ENCODE data around the gene ADCYAP1R1. TPM values are rescaled to one million over a fixed set of nuclear protein-coding genes. Genes with fewer than 3 reads are reported as not detected.

Gene ADCYAP1R1
- total RNA-seq, 1 donor from 2014 or later, result not detected

- DNase-seq (ENCODE audit: low read depth in 2 of 2), result no peak
Measured at GRCh38 chr7:31105256-31105950, 53.3 kb downstream of the ADCYAP1R1 start.

- no peak for DNase-seq (ENCODE audit: low read depth in 2 of 2)
Measured at GRCh38 chr7:31106303-31107105, 54.4 kb downstream of the ADCYAP1R1 start.

DNA sequence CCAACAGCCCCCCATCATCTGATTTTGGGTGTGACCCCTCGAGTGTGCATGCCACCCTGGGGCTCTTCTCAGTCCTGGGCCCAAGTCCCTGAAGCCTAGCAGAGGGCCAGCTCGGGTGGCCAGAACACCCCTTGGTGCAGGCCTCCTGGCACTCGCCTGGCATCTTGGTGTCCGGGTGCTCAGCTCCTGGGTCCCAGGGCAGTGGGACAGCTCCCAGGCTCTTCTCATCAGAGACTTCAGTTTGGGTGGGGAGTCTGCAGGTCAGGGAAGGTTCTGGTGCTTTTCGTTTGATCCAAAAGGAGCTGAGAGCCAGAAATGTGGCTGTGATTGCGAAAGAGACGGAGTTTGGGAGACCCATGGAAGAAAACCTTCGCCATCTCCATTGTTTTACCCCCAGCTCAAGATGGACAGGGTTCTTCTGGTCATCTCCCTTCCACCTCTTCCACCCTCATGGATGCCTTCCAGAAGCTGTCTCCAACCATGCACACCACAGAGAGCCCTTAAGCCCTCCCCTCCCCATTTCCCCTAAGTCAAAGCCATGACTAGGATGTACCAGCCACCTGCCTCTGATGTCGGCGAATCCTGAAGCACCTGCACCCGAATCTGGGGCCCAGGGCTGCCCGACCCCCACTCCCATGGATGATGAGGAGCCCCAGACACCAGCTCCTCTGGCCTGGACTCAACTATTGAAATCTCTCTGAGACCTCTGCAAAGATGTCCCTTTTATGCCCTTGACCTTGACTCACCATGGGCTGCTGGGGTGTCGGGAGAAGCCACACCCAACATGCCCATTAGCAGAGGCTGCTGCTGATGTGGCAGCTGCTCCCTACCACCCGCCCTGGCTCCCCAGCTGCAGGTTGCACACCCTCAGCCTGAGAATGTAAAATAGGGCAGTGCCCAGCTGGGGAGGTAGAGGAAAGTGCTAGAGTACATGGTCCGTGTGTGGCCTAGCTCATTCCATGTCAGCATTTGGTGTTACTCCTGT lies 55.3 kb downstream of the ADCYAP1R1 start:
- no peak for DNase-seq (ENCODE audit: low read depth in 2 of 2)

DNA sequence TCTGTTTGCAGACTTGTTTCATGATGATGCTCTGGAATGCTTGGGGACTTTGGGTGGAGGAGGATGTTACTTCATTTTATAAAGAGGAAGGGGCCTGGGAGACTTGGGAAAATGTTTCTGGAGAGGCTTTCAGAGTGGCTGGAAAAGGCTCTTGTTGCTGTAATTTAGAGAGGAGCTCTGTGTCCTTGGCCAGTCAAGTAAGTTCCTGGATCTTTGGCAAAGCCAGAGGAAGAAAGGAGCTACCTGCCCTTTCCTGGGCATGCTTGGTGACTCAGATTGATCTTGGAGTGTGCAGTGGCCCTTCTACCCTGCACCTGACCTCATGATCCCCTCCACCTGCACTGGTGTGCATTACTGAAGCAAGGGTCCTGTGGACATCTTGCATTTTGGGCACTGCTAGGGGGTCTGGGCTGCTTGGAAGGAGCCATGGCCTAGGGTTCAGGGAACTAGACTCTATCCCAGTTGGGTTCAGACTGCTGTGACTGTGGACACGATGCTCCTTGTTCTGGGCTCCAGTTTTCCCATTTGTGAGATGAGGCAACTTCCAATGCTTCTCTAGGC lies 56.1 kb downstream of the ADCYAP1R1 start:
- DNase-seq (ENCODE audit: low read depth in 2 of 2), result no peak

- no peak for DNase-seq (ENCODE audit: low read depth in 2 of 2)
Measured at GRCh38 chr7:31109751-31110150, 57.6 kb downstream of the ADCYAP1R1 start.

GRCh38 chr7:31110331-31111108 lies 58.4 kb downstream of the ADCYAP1R1 start:
- no peak for DNase-seq (ENCODE audit: low read depth in 2 of 2)

DNA sequence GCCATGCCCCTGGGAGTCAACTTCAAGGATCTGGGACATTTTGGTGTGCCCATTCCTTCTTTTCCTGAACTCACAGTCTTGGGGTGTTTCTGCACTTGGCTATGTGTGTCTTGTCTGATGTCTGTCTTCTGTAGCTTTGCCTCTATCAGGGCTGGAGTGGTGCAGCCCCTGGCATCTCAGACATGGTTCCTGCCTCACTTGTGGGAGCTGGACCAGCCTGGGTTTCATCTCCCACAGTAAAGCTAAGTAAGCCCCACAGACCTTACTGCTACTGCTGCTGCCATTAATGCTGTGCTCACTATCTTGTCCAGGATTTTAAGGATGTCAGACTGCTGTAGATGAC lies 59.0 kb downstream of the ADCYAP1R1 start:
- DNase-seq (ENCODE audit: low read depth in 2 of 2), result no peak

GRCh38 chr7:31113660-31114059 lies 61.6 kb downstream of the ADCYAP1R1 start:
- no peak for DNase-seq (ENCODE audit: low read depth in 2 of 2)

DNA sequence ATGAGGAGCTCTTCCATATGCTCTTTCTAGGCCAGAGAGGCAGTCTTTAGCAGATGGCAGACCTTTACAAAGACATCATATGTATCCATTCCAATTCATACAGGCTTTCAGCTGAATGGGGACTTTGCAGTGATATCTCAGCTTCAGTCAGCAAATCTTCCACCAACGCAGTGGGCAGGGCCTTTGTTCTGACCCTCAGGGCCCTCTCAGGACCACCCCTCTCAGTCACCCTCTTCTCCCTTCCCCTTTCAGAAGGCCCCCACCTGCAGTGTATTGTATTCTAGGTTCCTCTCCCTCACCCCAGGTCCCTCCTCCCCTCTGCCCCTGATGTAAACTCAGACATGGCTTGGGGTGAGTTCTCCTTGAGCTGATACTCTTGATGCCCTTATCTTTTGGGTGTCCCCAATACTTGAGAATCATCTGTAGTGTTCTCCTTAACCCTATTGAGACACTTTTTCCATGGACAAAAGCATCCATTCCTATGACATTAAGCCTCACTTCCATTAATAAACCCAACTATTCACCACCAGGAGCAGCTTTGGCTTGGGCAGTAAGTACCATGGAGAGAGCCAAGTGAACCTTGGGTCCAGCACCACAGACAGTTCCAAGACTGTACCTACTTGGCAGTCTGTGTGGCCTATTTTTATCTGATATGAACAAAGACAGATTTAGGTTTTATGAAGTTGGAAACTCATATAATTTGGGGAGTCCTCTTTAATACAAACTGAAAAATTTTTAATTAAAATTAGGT lies 62.7 kb downstream of the ADCYAP1R1 start:
- DNase-seq (ENCODE audit: low read depth in 2 of 2), result peak; percentile 57 to 73

GRCh38 chr7:31116615-31117014 lies 64.5 kb downstream of the ADCYAP1R1 start:
- DNase-seq (ENCODE audit: low read depth in 2 of 2), result no peak

DNA sequence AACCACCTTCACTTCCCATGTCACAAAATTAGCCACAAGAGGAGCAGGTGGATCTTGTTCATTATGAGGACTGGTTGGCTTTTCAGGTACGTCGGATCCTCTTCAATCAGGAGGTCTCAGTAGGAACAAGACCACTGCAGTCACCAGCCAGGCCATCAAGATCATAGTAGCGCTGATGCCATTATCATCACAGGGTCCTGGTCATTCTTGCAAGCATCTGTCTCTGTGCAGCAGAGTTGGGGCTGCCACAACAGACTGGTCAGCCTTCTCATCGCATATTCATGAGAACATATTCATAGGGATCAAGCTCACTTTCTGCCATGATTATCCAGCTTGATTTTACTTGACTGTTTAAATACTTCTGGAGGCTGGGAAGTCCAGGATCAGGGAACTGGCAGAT lies 67.1 kb downstream of the ADCYAP1R1 start:
- no peak for DNase-seq (ENCODE audit: low read depth in 2 of 2)

GRCh38 chr7:31120800-31121513 lies 68.8 kb downstream of the ADCYAP1R1 start:
- DNase-seq (ENCODE audit: low read depth in 2 of 2), result no peak

- no peak for DNase-seq (ENCODE audit: low read depth in 2 of 2)
Measured at GRCh38 chr7:31121601-31122000, 69.5 kb downstream of the ADCYAP1R1 start.

DNA sequence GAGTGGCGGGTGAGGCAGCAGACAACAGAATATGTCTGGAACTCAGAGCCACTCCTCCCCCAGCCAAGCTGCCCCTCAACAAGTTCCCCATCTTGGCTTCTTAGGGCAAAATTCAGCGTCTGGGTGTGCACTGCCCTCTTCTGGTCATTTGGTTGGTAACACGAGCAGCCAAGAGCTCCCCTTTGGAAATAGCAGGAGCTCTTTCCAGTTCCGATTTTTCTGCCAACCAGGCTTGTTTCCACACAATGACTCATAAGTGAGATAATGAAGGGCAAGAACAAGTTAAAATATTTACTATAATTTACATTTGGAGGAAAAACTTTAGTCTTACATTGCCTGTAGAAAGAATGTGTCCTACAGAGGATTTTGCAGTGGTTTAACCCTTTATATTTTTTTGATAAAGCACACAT lies 70.5 kb downstream of the ADCYAP1R1 start:
- peak; percentile 85 to 87 for DNase-seq (ENCODE audit: low read depth in 2 of 2)

DNA sequence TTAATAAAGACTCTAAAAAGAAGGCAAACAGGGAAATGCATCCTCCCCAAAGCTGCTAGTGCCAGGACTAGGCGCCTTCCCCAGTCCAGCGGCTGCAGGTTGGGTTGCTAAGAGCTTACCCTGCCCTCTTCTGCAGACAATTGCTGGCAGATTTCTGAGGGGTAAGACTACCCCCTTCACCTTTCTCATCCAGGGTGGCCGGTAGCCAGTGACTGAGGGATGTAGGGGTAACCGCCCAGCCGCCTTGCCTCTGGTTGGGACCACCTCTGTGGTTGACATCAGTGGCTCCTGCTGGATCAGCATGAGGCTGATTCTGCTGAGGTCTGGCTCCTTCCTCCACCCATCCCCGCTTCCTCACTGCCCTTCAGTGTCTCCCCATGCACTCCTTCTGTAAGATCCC lies 71.2 kb downstream of the ADCYAP1R1 start:
- no peak for DNase-seq (ENCODE audit: low read depth in 2 of 2)

GRCh38 chr7:31123726-31124125 lies 71.6 kb downstream of the ADCYAP1R1 start:
- no peak for DNase-seq (ENCODE audit: low read depth in 2 of 2)

- no peak for DNase-seq (ENCODE audit: low read depth in 2 of 2)
Measured at GRCh38 chr7:31125171-31125570, 73.1 kb downstream of the ADCYAP1R1 start.

DNA sequence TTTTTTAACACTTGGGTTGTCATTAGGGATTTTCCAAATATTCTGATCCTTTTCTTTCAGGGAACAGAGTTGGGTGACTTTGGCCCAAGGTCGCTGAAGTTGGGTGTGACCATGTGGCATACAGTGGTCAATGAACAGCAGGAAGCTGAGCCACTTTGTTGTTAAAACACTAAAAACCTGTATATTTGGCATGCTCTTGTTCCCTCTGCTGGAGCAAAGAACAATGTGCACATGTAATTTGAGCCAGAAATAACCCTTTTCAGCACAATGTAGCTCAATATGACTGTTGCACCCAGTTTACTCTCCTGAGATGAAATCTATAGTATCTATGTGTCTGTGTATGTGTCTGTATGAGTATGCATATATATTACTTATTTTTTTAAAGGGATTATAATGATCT lies 74.9 kb downstream of the ADCYAP1R1 start:
- DNase-seq (ENCODE audit: low read depth in 2 of 2), result peak; percentile 28

DNA sequence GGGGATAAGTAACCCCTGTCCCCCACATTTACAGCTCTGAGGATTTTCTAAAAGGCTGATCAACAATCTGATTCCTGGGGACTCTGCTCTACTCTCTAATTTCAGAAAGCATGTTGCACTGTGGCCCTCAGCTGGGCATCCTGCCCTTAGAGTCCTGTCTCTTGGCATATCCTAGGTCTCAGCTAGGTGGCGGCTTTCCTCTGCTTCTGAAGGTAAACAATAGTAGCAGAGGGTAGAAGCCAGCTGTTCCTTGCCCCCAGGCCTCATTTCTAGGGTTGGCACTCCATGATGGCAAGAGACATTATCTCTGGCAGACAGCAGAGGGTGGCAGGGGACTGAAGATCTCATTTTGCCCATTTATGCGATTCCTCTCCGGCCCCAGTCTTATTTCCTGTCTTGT lies 77.0 kb downstream of the ADCYAP1R1 start:
- no peak for DNase-seq (ENCODE audit: low read depth in 2 of 2)

All from lung microvascular endothelial cell (primary cell).